Measurements from ENCODE around the gene ANKRD23.

ANKRD23 gene

DNA sequence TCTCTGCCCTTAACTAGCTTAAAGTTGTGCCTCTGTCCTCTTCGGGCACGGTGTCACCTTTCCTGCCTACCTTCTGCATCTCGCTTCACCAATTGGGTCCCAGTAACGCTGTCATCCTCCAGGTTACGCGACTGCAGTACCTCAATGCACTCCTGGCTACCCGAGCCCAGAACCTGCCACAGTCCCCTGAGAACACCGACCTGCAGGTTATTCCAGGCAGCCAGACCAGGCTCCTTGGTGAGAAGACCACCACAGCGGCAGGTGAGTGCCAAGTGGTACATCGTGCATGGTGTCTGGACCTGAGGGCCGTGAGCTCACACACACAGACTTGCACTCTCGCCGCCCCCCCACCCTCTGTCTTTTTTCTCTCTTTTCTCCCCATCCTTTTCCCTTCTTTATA, 14.9 kb downstream of the ANKRD23 start:
- Histone ChIP-seq H3K27me3 (no peaks in the 10 kb centered on the region), H3K4me3 (ENCODE audit: low read depth, low read length) (no peak overlapping the region), H3K4me1 (no peaks in the 10 kb centered on the region), H3K36me3 (peaks cover 3% of the 10 kb centered on the region; the same call in 1 of the 2 replicates), H3K9me3 (no peaks in the 10 kb centered on the region)
- TF ChIP-seq, protein P1, sequence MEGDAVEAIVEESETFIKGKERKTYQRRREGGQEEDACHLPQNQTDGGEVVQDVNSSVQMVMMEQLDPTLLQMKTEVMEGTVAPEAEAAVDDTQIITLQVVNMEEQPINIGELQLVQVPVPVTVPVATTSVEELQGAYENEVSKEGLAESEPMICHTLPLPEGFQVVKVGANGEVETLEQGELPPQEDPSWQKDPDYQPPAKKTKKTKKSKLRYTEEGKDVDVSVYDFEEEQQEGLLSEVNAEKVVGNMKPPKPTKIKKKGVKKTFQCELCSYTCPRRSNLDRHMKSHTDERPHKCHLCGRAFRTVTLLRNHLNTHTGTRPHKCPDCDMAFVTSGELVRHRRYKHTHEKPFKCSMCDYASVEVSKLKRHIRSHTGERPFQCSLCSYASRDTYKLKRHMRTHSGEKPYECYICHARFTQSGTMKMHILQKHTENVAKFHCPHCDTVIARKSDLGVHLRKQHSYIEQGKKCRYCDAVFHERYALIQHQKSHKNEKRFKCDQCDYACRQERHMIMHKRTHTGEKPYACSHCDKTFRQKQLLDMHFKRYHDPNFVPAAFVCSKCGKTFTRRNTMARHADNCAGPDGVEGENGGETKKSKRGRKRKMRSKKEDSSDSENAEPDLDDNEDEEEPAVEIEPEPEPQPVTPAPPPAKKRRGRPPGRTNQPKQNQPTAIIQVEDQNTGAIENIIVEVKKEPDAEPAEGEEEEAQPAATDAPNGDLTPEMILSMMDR (IDR thresholded peaks at IDR 0.05; ENCODE audit: low read depth, low read length): no peak
- no peak for DNase-seq

- no peak for DNase-seq
- no peaks in the 10 kb centered on the region for H3K4me1 ChIP-seq
- H3K4me3 ChIP-seq (ENCODE audit: low read depth, low read length): no peak overlapping the region
- peaks cover 3% of the 10 kb centered on the region; the same call in 1 of the 2 replicates for H3K36me3 ChIP-seq
- H3K27me3 ChIP-seq: no peaks in the 10 kb centered on the region
- H3K9me3 ChIP-seq: no peaks in the 10 kb centered on the region
- TF ChIP-seq, protein P1 (IDR thresholded peaks at IDR 0.05; ENCODE audit: low read depth, low read length): no peak
These were observed 15.4 kb downstream of the ANKRD23 start for GRCh38 chr2:96828436-96828835.

DNA sequence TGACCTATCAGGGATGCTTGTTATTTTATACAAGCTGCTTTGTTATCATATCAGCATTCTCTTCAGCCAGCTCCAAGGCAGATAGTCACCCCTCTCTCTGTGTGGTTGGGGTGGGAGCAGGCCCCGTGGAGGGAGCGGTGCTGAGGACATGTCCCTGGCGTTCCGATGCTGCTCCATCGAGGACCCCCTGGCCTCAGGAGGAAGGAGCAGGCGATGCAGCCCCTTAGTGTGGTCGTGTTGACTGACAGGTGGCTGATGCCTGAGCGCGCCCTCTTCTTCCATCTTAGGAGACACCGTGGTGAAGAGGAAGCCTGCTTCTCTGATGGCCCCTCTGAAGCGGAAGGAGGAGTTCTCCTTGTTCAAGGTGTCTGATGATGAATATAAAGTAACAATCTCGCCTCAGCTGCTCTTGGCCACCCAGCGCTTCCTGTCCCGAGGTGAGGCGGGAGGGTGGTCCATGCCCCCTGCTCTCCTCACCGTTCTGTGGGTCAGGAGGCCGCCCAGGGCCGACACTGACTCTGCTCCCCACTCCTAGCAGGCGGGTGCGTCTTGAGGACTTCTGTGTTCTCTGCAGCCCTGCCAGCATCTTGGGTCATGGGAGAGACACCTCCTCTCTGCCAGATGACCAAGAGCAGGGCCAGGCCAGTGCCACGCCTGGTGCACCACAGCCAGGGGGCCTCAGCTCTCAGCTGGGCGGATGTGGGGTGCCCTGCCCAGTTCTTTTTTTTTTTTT, 17.1 kb downstream of the ANKRD23 start:
- no peak overlapping the region for H3K4me3 ChIP-seq (ENCODE audit: low read depth, low read length)
- DNase-seq: no peak
- H3K9me3 ChIP-seq: no peaks in the 10 kb centered on the region
- no peaks in the 10 kb centered on the region for H3K4me1 ChIP-seq
- no peaks in the 10 kb centered on the region for H3K27me3 ChIP-seq
- H3K36me3 ChIP-seq: peaks cover 3% of the 10 kb centered on the region; the same call in 1 of the 2 replicates
- TF ChIP-seq, protein P1 (IDR thresholded peaks at IDR 0.05; ENCODE audit: low read depth, low read length): no peak

DNA sequence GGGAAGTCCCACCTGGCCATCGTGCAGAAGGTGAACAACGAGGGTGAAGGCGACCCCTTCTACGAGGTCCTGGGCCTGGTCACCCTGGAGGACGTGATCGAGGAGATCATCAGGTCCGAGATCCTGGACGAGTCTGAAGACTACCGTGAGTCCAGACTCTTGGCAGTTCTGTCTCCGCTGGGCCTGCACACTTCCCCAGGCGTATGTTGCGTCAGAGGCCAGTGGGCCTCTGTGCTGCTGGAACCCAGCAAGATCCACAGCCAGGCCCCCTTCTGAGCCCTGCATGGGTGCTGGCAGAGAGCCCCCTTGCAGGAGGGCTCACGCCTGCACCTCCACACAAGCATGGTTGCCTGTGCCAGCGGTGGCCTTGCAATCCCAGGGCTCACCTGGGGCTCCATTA, 18.8 kb downstream of the ANKRD23 start:
- no peaks in the 10 kb centered on the region for H3K9me3 ChIP-seq
- TF ChIP-seq, protein P1 (IDR thresholded peaks at IDR 0.05; ENCODE audit: low read depth, low read length): no peak
- H3K27me3 ChIP-seq: no peaks in the 10 kb centered on the region
- H3K4me3 ChIP-seq (ENCODE audit: low read depth, low read length): no peak overlapping the region
- peaks cover 3% of the 10 kb centered on the region; the same call in 1 of the 2 replicates for H3K36me3 ChIP-seq
- no peaks in the 10 kb centered on the region for H3K4me1 ChIP-seq
- no peak for DNase-seq

DNA sequence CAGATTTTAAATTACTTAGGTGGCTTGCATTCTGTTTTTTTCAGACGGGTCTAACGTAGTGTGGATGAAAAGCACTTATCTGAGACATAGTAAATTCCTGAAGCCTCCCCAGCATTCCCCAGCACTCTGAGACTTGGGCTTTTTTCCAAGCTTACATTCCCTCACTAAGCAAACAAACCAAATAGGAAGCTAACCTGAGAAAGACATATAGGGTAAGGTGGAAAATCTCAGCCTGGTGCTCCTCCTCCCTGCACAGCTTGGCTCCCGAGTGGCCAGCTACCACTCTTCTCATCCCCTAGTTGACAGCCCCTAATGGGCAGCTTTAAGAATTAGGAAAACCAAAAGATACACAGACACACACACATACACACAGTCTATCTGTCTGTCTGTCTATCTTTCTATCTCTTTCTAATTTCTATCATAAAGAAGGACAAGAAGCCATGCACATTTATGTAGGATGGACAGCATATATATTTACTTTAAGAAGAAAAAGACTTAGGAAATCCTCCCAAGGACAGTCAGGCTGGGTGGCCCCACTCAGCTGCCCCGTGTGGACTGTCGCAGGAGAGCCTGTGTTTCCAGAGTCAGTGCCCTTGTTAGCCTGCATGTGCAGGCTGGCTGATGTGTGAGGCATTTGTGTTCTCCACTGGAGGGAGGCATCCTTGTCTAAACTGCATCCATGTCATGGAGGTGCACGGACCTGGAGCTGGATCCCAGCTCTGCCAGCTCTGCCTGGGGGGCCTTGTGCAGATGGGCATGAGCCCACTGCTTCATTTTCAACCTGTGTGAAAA, 19.5 kb downstream of the ANKRD23 start:
- peaks cover 3% of the 10 kb centered on the region; the same call in 1 of the 2 replicates for H3K36me3 ChIP-seq
- no peak overlapping the region for H3K4me3 ChIP-seq (ENCODE audit: low read depth, low read length)
- no peak for DNase-seq
- TF ChIP-seq, protein P1 (IDR thresholded peaks at IDR 0.05; ENCODE audit: low read depth, low read length): no peak
- no peaks in the 10 kb centered on the region for H3K4me1 ChIP-seq
- H3K27me3 ChIP-seq: no peaks in the 10 kb centered on the region
- H3K9me3 ChIP-seq: no peaks in the 10 kb centered on the region

- TF ChIP-seq, protein P1 (IDR thresholded peaks at IDR 0.05; ENCODE audit: low read depth, low read length): no peak
- Histone ChIP-seq H3K4me1 (no peaks in the 10 kb centered on the region), H3K27me3 (no peaks in the 10 kb centered on the region), H3K4me3 (ENCODE audit: low read depth, low read length) (no peak overlapping the region), H3K9me3 (no peaks in the 10 kb centered on the region), H3K36me3 (peaks cover under 1% of the 10 kb centered on the region; the same call in 1 of the 2 replicates)
- DNase-seq: no peak
These were observed 20.6 kb downstream of the ANKRD23 start for GRCh38 chr2:96823198-96823597.

Measured in BE2C (cell line).